CD4-positive, alpha-beta memory T cell (primary cell): ENCODE measurements around the gene AP1M1. TPM values are rescaled to one million over a fixed set of nuclear protein-coding genes. Genes with fewer than 3 reads are reported as not detected.
"Not testable (repeated sequence)": the region's sequence is repeated elsewhere in the genome, so short reads cannot be mapped to it uniquely, and the experiment has no call there.

Experiments used
- CTCF ChIA-PET: fragments of 350-600 bp; sonication (Branson Sonifier 250); formaldehyde crosslinking; loops from one replicate; lab custom pipeline; 2021; ENCODE audit warnings: inconsistent platforms; ENCODE audit not compliant: partially characterized antibody; lab: Charles Lee
- POLR2A ChIA-PET: fragments of 350-600 bp; sonication (Branson Sonifier 250); formaldehyde crosslinking; loops from one replicate; lab custom pipeline; 2021; ENCODE audit not compliant: partially characterized antibody; lab: Charles Lee
- DNase-seq, 5 donors: peaks; one replicate each; pipeline versions ENCODE4 v3.0.0 to v3.0.0-alpha.2; 2020 to 2022; ENCODE audit warnings: mixed read lengths in 1 of 5
- H3K27ac ChIP-seq: one replicate; pipeline ENCODE4 v1.7.0; 2013; ENCODE audit warnings: low read depth, low read length
- H3K27me3 ChIP-seq: 2 replicates; pipeline ENCODE4 v1.7.0; 2013; ENCODE audit warnings: mild to moderate bottlenecking, low read length, moderate library complexity; ENCODE audit not compliant: insufficient read depth
- H3K36me3 ChIP-seq: 2 replicates; pipeline ENCODE4 v1.7.0; 2013; ENCODE audit warnings: mild to moderate bottlenecking, low read length, moderate library complexity; ENCODE audit not compliant: insufficient read depth
- H3K4me1 ChIP-seq: 2 replicates; pipeline ENCODE4 v1.7.0; 2013; ENCODE audit warnings: mild to moderate bottlenecking, low read length, moderate library complexity; ENCODE audit not compliant: insufficient read depth
- H3K4me3 ChIP-seq, 2 donors: one replicate each; pipeline ENCODE4 v1.7.0; 2013; ENCODE audit warnings: low read length in 2 of 2, mild to moderate bottlenecking in 1 of 2
- H3K9me3 ChIP-seq, 2 donors: one replicate each; pipeline ENCODE4 v1.7.0; 2013; ENCODE audit warnings: low read length in 2 of 2, control low read depth in 1 of 2; ENCODE audit not compliant: control insufficient read depth in 1 of 2
- H3K27ac Mint-ChIP-seq, 7 donors: one replicate each; pipeline ENCODE4 v1.8.0; 2020 to 2021; ENCODE audit warnings: mixed read lengths in 7 of 7, mild to moderate bottlenecking in 6 of 7, inconsistent platforms in 3 of 7, moderate library complexity in 3 of 7
- H3K27me3 Mint-ChIP-seq, 2 donors: one replicate each; pipeline ENCODE4 v1.8.0; 2020 to 2021; ENCODE audit warnings: mixed read lengths in 2 of 2
- H3K36me3 Mint-ChIP-seq, 2 donors: one replicate each; pipeline ENCODE4 v1.8.0; 2020 to 2021; ENCODE audit warnings: mixed read lengths in 2 of 2, inconsistent platforms in 1 of 2, mild to moderate bottlenecking in 1 of 2
- H3K4me1 Mint-ChIP-seq, 4 donors: one replicate each; pipeline ENCODE4 v1.8.0; 2020 to 2021; ENCODE audit warnings: mixed read lengths in 4 of 4, mild to moderate bottlenecking in 1 of 4
- H3K4me3 Mint-ChIP-seq, 8 donors: one replicate each; pipeline ENCODE4 v1.8.0; 2020 to 2021; ENCODE audit warnings: mixed read lengths in 8 of 8, mild to moderate bottlenecking in 7 of 8, moderate library complexity in 6 of 8, inconsistent platforms in 3 of 8
- H3K9me3 Mint-ChIP-seq, 8 donors: one replicate each; pipeline ENCODE4 v1.8.0; 2020 to 2021; ENCODE audit warnings: mixed read lengths in 8 of 8, mild to moderate bottlenecking in 5 of 8, inconsistent platforms in 3 of 8, moderate library complexity in 1 of 8
- intact Hi-C: fragments of 100-400 bp; cut with micrococcal nuclease; formaldehyde crosslinking; loops from one replicate; pipeline ENCODE4 v1.15.1; 2023
- polyA plus RNA-seq, 2 donors: library from polyadenylated mRNA; unstranded; fragments of 300-500 nt; fragmentation: Illumina TruSeq; gene quantifications; one replicate each; pipeline ENCODE4 v1.2.3, GENCODE V29; 2021
- total RNA-seq, 2 experiments: library from RNA; stranded (reverse); gene quantifications; one replicate each; pipeline ENCODE4 v1.2.3, GENCODE V29; 2021

Gene AP1M1
- total and polyA plus RNA-seq, 4 experiments from 2014 or later, result 107 to 147 (median 117) TPM

GRCh38 chr19:16167055-16167454, 30.7 kb upstream of the AP1M1 start:
- Mint-ChIP-seq H3K27ac (no peak overlapping the region), H3K4me1 (peaks cover 0 to 3% (median 0%) of the 10 kb centered on the region in 4 donors), H3K4me3 (no peak overlapping the region), H3K27me3 (no peaks in the 10 kb centered on the region), H3K36me3 (no peaks in the 10 kb centered on the region), H3K9me3 (peaks cover 0 to 4% (median 0%) of the 10 kb centered on the region in 8 donors)
- ChIA-PET POLR2A (no interaction called here), CTCF (no interaction called here)
- no peak overlapping the region for H3K4me3 ChIP-seq
- H3K36me3 ChIP-seq, result no peaks in the 10 kb centered on the region
- DNase-seq, result no peak
- no peaks in the 10 kb centered on the region for H3K9me3 ChIP-seq
- no peaks in the 10 kb centered on the region for H3K27me3 ChIP-seq
- no peak overlapping the region for H3K27ac ChIP-seq
- H3K4me1 ChIP-seq, result no peaks in the 10 kb centered on the region
- intact Hi-C loops, result no loop called here

DNA sequence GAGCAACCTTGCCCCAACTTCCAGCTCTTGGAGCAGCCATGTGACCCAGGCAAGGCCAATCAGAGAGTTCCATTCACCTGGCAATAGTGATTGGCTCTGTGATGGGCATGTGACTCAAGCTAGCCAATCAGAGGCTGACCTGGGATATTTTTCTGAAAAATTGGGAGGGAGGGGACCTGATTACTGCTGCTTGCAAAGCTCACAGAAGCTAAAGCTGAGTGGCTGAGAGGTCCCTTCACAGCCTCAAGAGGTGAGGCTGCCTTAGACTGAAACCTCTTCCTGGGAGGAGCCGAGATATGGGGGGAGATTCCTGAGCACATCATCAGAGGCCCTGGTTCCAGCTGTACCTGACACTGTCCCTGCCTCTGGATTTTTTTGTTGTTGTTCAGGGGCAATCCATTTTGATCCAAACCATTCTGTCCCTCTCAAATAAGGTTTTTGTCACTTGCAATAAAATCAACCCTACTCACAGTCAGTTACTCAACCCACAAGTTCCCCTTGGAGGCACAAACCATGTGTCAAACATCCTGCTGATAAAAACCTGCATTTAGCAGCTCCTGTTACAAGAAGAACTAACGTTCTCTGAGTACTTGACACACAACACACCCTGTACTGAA, 29.1 kb upstream of the AP1M1 start:
- no peak for DNase-seq
- peak overlapping the region in 1 of 7 donors; percentile 36 for H3K27ac Mint-ChIP-seq
- Histone ChIP-seq H3K27me3 (no peaks in the 10 kb centered on the region), H3K4me3 (no peak overlapping the region), H3K4me1 (no peaks in the 10 kb centered on the region), H3K27ac (no peak overlapping the region), H3K36me3 (no peaks in the 10 kb centered on the region), H3K9me3 (no peaks in the 10 kb centered on the region)
- peaks cover 0 to 3% (median 0%) of the 10 kb centered on the region in 4 donors for H3K4me1 Mint-ChIP-seq
- no peaks in the 10 kb centered on the region for H3K36me3 Mint-ChIP-seq
- peaks cover 0 to 4% (median 0%) of the 10 kb centered on the region in 8 donors for H3K9me3 Mint-ChIP-seq
- intact Hi-C loops, result no loop called here
- CTCF ChIA-PET, result no interaction called here
- no peak overlapping the region for H3K4me3 Mint-ChIP-seq
- POLR2A ChIA-PET, result no interaction called here
- H3K27me3 Mint-ChIP-seq, result no peaks in the 10 kb centered on the region

GRCh38 chr19:16170134-16170533, 27.6 kb upstream of the AP1M1 start:
- H3K9me3 Mint-ChIP-seq, result peaks cover 0 to 3% (median 0%) of the 10 kb centered on the region in 8 donors
- H3K4me3 ChIP-seq, result no peak overlapping the region
- no peak overlapping the region for H3K27ac ChIP-seq
- no peak for DNase-seq
- no peaks in the 10 kb centered on the region for H3K27me3 Mint-ChIP-seq
- no peaks in the 10 kb centered on the region for H3K36me3 Mint-ChIP-seq
- no peaks in the 10 kb centered on the region for H3K9me3 ChIP-seq
- H3K4me3 Mint-ChIP-seq, result no peak overlapping the region
- H3K27me3 ChIP-seq, result no peaks in the 10 kb centered on the region
- POLR2A ChIA-PET, result interaction anchor here (1.1 kb wide), 1 partner anchor 57 kb away, joined by 3 read pairs; no protein-coding TSS in a partner anchor
- intact Hi-C loops, result no loop called here
- H3K4me1 ChIP-seq, result no peaks in the 10 kb centered on the region
- peak overlapping the region in 1 of 7 donors; percentile 30 for H3K27ac Mint-ChIP-seq
- H3K36me3 ChIP-seq, result no peaks in the 10 kb centered on the region
- peaks cover 0 to 3% (median 0%) of the 10 kb centered on the region in 4 donors for H3K4me1 Mint-ChIP-seq
- CTCF ChIA-PET, result no interaction called here

DNA sequence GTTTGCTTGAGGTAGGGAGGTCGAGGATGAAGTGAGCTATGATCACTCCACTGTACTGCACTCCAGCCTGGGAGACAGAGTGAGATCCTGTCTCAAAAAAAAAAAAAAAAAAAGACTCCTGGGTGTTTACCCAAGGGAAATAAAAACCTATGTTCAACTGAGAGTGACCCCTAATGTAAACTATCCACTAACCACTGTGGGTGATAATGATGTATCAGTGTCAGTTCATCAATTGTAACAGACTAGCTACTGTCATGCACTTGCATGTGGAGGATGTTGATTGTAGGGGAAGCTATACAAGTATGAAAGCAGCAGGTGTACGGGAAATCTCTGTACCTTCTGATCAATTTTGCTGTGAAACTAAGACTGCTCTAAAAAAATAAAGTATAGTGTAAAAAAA, 21.8 kb upstream of the AP1M1 start:
- Mint-ChIP-seq H3K9me3 (no peaks in the 10 kb centered on the region), H3K4me3 (no peak overlapping the region), H3K4me1 (no peaks in the 10 kb centered on the region), H3K27me3 (peaks cover 0 to 1% of the 10 kb centered on the region in 2 donors), H3K36me3 (no peaks in the 10 kb centered on the region), H3K27ac (no peak overlapping the region)
- H3K27me3 ChIP-seq, result no peaks in the 10 kb centered on the region
- H3K27ac ChIP-seq, result no peak overlapping the region
- POLR2A ChIA-PET, result interaction anchor here (0.6 kb wide), 2 partner anchors 21 to 544 kb away, joined by 3 read pairs; no protein-coding TSS in a partner anchor
- H3K4me1 ChIP-seq, result no peaks in the 10 kb centered on the region
- intact Hi-C loops, result no loop called here
- H3K9me3 ChIP-seq, result no peaks in the 10 kb centered on the region
- H3K4me3 ChIP-seq, result no peak overlapping the region
- CTCF ChIA-PET, result interaction anchor here (1.0 kb wide), 1 partner anchor 134 kb away, joined by 3 read pairs; no protein-coding TSS in a partner anchor
- no peak for DNase-seq
- H3K36me3 ChIP-seq, result no peaks in the 10 kb centered on the region

GRCh38 chr19:16178866-16179265, 18.8 kb upstream of the AP1M1 start:
- H3K4me1 Mint-ChIP-seq, DNase-seq, H3K27ac Mint-ChIP-seq, H3K9me3 ChIP-seq, H3K4me3 ChIP-seq, H3K27ac ChIP-seq, H3K36me3 Mint-ChIP-seq, H3K4me3 Mint-ChIP-seq, H3K9me3 Mint-ChIP-seq, POLR2A ChIA-PET, H3K4me1 ChIP-seq, H3K27me3 Mint-ChIP-seq, H3K27me3 ChIP-seq, intact Hi-C loops, H3K36me3 ChIP-seq: not testable (repeated sequence)
- CTCF ChIA-PET, result interaction anchor here (2.8 to 6.2 kb wide), 2 partner anchors 114 to 137 kb away, joined by 11 to 38 read pairs; no protein-coding TSS in a partner anchor

GRCh38 chr19:16180611-16181010, 17.1 kb upstream of the AP1M1 start:
- POLR2A ChIA-PET, result no interaction called here
- H3K36me3 ChIP-seq, result no peaks in the 10 kb centered on the region

GRCh38 chr19:16184665-16185122, 13.0 kb upstream of the AP1M1 start:
- Mint-ChIP-seq H3K4me3 (peak overlapping the region; percentile 97 to 100 (median 99)), H3K36me3 (peaks cover 14 to 23% of the 10 kb centered on the region in 2 donors), H3K4me1 (peaks cover 20 to 43% (median 30%) of the 10 kb centered on the region in 4 donors), H3K9me3 (no peaks in the 10 kb centered on the region), H3K27me3 (peaks cover 0 to 2% of the 10 kb centered on the region in 2 donors), H3K27ac (peak overlapping the region; percentile 95 to 99 (median 96))
- ChIA-PET POLR2A (interaction anchor here (0.9 to 2.2 kb wide), 21 partner anchors 10 to 348 kb away, joined by 3 to 35 read pairs (median 5); partner anchors contain the start of genes AP1M1, KLF2 and RAB8A), CTCF (interaction anchor here (0.9 to 3.4 kb wide), 18 partner anchors 12 to 555 kb away, joined by 3 to 36 read pairs (median 7); partner anchors contain the start of genes AP1M1, RAB8A and TPM4)
- no peaks in the 10 kb centered on the region for H3K27me3 ChIP-seq
- H3K27ac ChIP-seq, result no peak overlapping the region
- no peaks in the 10 kb centered on the region for H3K9me3 ChIP-seq
- intact Hi-C loops, result loop anchor here (1.0 to 2.0 kb wide), 7 partner anchors 13 to 348 kb away; partner anchors contain the start of genes AP1M1, C19orf44, CALR3 and HSH2D
- H3K36me3 ChIP-seq, result peaks cover 11% of the 10 kb centered on the region
- H3K4me3 ChIP-seq, result peak overlapping the region; percentile 44 to 84
- peaks cover 40% of the 10 kb centered on the region for H3K4me1 ChIP-seq
- no peak for DNase-seq

More at GRCh38 chr19:16180611-16181010, 17.1 kb upstream of the AP1M1 start:
- Histone ChIP-seq H3K4me3 (no peak overlapping the region), H3K27ac (no peak overlapping the region), H3K4me1 (peaks cover 14% of the 10 kb centered on the region), H3K27me3 (no peaks in the 10 kb centered on the region), H3K9me3 (no peaks in the 10 kb centered on the region)
- CTCF ChIA-PET, result interaction anchor here (1.1 to 6.2 kb wide), 7 partner anchors 9 to 369 kb away, joined by 3 to 38 read pairs (median 3); no protein-coding TSS in a partner anchor
- peaks cover 1 to 2% of the 10 kb centered on the region in 2 donors for H3K27me3 Mint-ChIP-seq
- H3K36me3 Mint-ChIP-seq, result peaks cover 5 to 7% of the 10 kb centered on the region in 2 donors
- H3K4me1 Mint-ChIP-seq, result peaks cover 7 to 17% (median 12%) of the 10 kb centered on the region in 4 donors
- no peak overlapping the region for H3K27ac Mint-ChIP-seq
- no peak for DNase-seq
- H3K9me3 Mint-ChIP-seq, result no peaks in the 10 kb centered on the region
- intact Hi-C loops, result no loop called here
- H3K4me3 Mint-ChIP-seq, result no peak overlapping the region
